HepG2 (cell line): Measurements from ENCODE around the gene AGAP3. TPM values are rescaled to one million over a fixed set of nuclear protein-coding genes. Genes with fewer than 3 reads are reported as not detected.

Source experiments
- THAP11 ChIP-seq: IDR thresholded peaks from 2 replicates; pipeline ENCODE4 v1.6.1; 2016; ENCODE audit warnings: missing biosample characterization, missing genetic modification reagents
- ZGPAT ChIP-seq: IDR thresholded peaks from 2 replicates; pipeline ENCODE4 v1.6.1; 2016; ENCODE audit warnings: mild to moderate bottlenecking
- polyA plus RNA-seq, 8 experiments: library from polyadenylated mRNA; depleted of rRNA in 3 of 8; stranded (reverse) in 7 of 8; unstranded in 1 of 8; fragments of >200 nt; fragmentation: Illumina TruSeq in 4 of 8; extraction: Trizol in 4 of 8; gene quantifications; 2 replicates each; pipeline versions ENCODE4 v1.2.1 to v1.2.3, GENCODE V29; 2011 to 2016; ENCODE audit warnings: low read depth in 4 of 8, missing spikeins in 1 of 8, mixed read lengths in 1 of 8; ENCODE audit not compliant: insufficient read depth in 1 of 8
- total RNA-seq, 5 experiments: library from RNA; depleted of rRNA; stranded (reverse); fragments of >200 nt; fragmentation: Illumina TruSeq; extraction: Trizol; gene quantifications; 2 replicates each; pipeline ENCODE4 v1.2.3, GENCODE V29; 2016; ENCODE audit warnings: low read depth in 1 of 5
- TF ChIP-seq, protein P1 (sequence below), 2 experiments: sonication (generic) in 1 of 2; formaldehyde crosslinking in 1 of 2; IDR thresholded peaks; 2 replicates each; pipeline versions ENCODE4 v1.4.0 to v1.6.1; 2016 to 2020; ENCODE audit warnings: borderline replicate concordance in 1 of 2, low read depth in 1 of 2, mild to moderate bottlenecking in 1 of 2, missing genetic modification reagents in 1 of 2
- TF ChIP-seq, protein P2 (sequence below): IDR thresholded peaks from 2 replicates; pipeline ENCODE4 v1.6.1; 2018; ENCODE audit warnings: missing genetic modification reagents
- TF ChIP-seq, protein P3 (sequence below): sonication (generic); formaldehyde crosslinking; IDR thresholded peaks from 2 replicates; pipeline ENCODE4 v1.4.0; 2020; ENCODE audit warnings: missing genetic modification reagents

The AGAP3 gene
- total and polyA plus RNA-seq, 2 of the 13 experiments (the other 11 are each of a cell fraction or from before 2014, with no cell fraction given), result 31.3 to 61.4 TPM

DNA sequence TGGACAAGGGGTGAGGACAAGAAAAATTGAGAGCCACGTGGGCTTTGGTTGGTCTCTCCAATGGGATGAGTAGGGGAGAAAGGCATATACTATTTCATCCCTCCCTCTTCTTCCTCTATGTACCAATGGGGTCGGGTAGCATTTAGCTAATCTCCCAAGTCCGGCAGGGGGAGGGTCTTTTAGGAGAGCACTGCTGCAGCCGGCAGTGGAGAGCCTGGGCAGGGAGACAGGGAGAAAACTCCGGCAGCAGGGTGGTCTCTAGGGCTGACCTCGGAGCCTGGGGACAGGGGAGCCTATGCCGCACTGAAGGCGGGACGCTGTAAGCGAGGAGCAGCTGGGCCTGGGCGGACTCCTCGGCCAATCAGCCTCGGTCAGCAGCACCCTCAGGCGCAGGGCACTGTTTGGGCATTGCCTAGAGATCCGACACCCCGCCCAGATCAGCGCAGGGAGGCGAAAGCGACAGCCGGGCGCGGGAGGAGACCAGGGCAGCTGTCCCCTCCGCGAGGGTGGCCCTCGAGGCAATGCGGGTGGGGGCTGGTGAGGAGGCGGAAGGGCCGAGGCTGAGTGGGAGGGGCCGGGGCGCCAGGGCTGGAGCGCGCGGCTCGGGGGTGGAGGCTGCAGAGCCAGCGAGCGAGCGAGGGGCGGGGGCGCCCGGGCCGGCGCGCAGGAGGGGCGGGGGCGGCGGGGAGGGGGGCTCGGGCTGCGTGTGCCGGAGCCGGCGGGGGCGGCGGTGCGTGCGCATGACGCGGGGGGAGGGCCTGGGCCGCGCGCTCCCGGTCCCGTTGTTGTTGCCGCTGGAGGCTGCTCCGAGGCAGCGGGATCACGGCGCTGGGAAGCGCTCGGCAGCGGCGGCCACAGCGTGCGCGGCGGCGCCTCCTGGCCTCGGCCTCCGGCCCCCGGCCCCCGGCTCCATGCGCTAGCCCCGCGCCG lies at the start of gene AGAP3 (continued):
- TF ChIP-seq, protein P1, sequence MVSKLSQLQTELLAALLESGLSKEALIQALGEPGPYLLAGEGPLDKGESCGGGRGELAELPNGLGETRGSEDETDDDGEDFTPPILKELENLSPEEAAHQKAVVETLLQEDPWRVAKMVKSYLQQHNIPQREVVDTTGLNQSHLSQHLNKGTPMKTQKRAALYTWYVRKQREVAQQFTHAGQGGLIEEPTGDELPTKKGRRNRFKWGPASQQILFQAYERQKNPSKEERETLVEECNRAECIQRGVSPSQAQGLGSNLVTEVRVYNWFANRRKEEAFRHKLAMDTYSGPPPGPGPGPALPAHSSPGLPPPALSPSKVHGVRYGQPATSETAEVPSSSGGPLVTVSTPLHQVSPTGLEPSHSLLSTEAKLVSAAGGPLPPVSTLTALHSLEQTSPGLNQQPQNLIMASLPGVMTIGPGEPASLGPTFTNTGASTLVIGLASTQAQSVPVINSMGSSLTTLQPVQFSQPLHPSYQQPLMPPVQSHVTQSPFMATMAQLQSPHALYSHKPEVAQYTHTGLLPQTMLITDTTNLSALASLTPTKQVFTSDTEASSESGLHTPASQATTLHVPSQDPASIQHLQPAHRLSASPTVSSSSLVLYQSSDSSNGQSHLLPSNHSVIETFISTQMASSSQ (IDR thresholded peaks at IDR 0.05; ENCODE audit: low read depth), result no peak
- TF ChIP-seq, protein P1 (CRISPR knock-in tag; IDR thresholded peaks at IDR 0.05; ENCODE audit: borderline replicate concordance), result no peak; the same call in 1 of the 2 replicates
- TF ChIP-seq, protein P2, sequence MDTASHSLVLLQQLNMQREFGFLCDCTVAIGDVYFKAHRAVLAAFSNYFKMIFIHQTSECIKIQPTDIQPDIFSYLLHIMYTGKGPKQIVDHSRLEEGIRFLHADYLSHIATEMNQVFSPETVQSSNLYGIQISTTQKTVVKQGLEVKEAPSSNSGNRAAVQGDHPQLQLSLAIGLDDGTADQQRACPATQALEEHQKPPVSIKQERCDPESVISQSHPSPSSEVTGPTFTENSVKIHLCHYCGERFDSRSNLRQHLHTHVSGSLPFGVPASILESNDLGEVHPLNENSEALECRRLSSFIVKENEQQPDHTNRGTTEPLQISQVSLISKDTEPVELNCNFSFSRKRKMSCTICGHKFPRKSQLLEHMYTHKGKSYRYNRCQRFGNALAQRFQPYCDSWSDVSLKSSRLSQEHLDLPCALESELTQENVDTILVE (CRISPR knock-in tag), result 0 out of 2 replicates have a peak, but pooled peaks have one; percentile 65
- TF ChIP-seq ZGPAT (CRISPR knock-in tag) (peak; percentile 78), THAP11 (CRISPR knock-in tag) (peak; percentile 89)
- TF ChIP-seq, protein P3, sequence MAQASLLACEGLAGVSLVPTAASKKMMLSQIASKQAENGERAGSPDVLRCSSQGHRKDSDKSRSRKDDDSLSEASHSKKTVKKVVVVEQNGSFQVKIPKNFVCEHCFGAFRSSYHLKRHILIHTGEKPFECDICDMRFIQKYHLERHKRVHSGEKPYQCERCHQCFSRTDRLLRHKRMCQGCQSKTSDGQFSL (CRISPR knock-in tag), result 0 out of 2 replicates have a peak, but pooled peaks have one; percentile 44
